Suprapubic skin (tissue), 4 donors: ENCODE data around the gene SMIM8. TPM values are rescaled to one million over a fixed set of nuclear protein-coding genes. Genes with fewer than 3 reads are reported as not detected.
"Not testable (repeated sequence)": the region's sequence is repeated elsewhere in the genome, so short reads cannot be mapped to it uniquely, and the experiment has no call there.

Experiments
- DNase-seq, 2 donors: peaks; one replicate each; pipeline ENCODE4 v3.0.0-alpha.2; 2019; ENCODE audit warnings: low spot score in 2 of 2
- H3K27ac ChIP-seq: fragments of 200-600 bp; sonication (generic); one replicate; pipeline ENCODE4 v1.5.1; 2019
- H3K27me3 ChIP-seq: fragments of 200-600 bp; sonication (generic); one replicate; pipeline ENCODE4 v1.5.1; 2019
- H3K36me3 ChIP-seq: fragments of 200-600 bp; sonication (generic); one replicate; pipeline ENCODE4 v1.5.1; 2019
- H3K4me1 ChIP-seq: fragments of 200-600 bp; sonication (generic); one replicate; pipeline ENCODE4 v1.5.1; 2019
- H3K4me3 ChIP-seq: fragments of 200-600 bp; sonication (generic); one replicate; pipeline ENCODE4 v1.5.1; 2019; ENCODE audit warnings: mild to moderate bottlenecking
- H3K9me3 ChIP-seq: fragments of 200-600 bp; sonication (generic); one replicate; pipeline ENCODE4 v1.5.1; 2019
- EP300 ChIP-seq: sonication (generic); formaldehyde crosslinking; IDR thresholded peaks from one replicate; pipeline ENCODE4 v1.6.1; 2017; ENCODE audit warnings: antibody characterized with exemption
- POLR2A ChIP-seq, 2 donors: fragments of 450-650 bp; IDR thresholded peaks; one replicate each; pipeline ENCODE4 v1.6.1; 2017; ENCODE audit warnings: antibody characterized with exemption in 2 of 2, mild to moderate bottlenecking in 2 of 2, moderate library complexity in 2 of 2
- POLR2AphosphoS5 ChIP-seq, 3 donors: sonication (generic); formaldehyde crosslinking; IDR thresholded peaks; one replicate each; pipeline ENCODE4 v1.6.1; 2017; ENCODE audit warnings: antibody characterized with exemption in 3 of 3
- WGBS: methylation state at CpG from one replicate; pipeline ENCODE4 v1.1.5; 2018; 5-methylcytosine and 5-hydroxymethylcytosine counted together
- total RNA-seq, 4 donors: library from RNA; depleted of rRNA; stranded (reverse); fragments of >200 nt; gene quantifications; one replicate each; pipeline ENCODE4 v1.1.0, GENCODE V29; 2016
- TF ChIP-seq, protein P1 (sequence below), 2 donors: fragments of 200-600 bp in 1 of 2; fragments of 450-650 bp in 1 of 2; sonication (generic) in 1 of 2; IDR thresholded peaks; one replicate each; pipeline ENCODE4 v1.5.1; 2016 to 2019; ENCODE audit warnings: antibody characterized with exemption in 2 of 2, mild to moderate bottlenecking in 1 of 2, moderate library complexity in 1 of 2

Gene SMIM8
- total RNA-seq, 4 donors from 2014 or later, result 5.2 to 23.3 (median 10.0) TPM

DNA sequence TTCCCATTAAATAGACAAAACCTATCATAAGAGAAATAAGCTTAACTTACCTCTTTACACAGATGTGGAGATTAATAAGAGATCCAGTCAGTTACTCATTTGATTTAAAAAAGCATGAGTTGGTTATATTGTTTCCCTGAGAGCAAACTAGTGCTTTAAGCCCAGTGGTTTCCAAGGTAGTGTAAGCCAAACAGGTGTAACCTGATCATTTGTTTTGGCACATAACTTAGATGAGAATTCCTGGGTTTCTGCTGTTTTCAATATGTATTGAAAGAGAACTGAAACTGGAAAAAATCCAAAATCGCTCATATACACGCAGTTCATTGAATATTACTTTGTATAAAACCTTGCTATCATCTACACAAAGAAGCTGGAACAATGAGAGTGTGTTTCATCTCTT, 30.5 kb upstream of the SMIM8 start:
- H3K4me1 ChIP-seq, result no peaks in the 10 kb centered on the region
- no peak for DNase-seq
- 63% methylated on average over 2 of the region's 2 CpGs for WGBS
- TF ChIP-seq, protein P1, sequence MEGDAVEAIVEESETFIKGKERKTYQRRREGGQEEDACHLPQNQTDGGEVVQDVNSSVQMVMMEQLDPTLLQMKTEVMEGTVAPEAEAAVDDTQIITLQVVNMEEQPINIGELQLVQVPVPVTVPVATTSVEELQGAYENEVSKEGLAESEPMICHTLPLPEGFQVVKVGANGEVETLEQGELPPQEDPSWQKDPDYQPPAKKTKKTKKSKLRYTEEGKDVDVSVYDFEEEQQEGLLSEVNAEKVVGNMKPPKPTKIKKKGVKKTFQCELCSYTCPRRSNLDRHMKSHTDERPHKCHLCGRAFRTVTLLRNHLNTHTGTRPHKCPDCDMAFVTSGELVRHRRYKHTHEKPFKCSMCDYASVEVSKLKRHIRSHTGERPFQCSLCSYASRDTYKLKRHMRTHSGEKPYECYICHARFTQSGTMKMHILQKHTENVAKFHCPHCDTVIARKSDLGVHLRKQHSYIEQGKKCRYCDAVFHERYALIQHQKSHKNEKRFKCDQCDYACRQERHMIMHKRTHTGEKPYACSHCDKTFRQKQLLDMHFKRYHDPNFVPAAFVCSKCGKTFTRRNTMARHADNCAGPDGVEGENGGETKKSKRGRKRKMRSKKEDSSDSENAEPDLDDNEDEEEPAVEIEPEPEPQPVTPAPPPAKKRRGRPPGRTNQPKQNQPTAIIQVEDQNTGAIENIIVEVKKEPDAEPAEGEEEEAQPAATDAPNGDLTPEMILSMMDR (IDR thresholded peaks at IDR 0.05), result no peak
- no peak for TF ChIP-seq EP300
- TF ChIP-seq POLR2AphosphoS5 (IDR thresholded peaks at IDR 0.05), result no peak
- no peak for TF ChIP-seq POLR2A (IDR thresholded peaks at IDR 0.05)
- no peak overlapping the region for H3K27ac ChIP-seq
- H3K36me3 ChIP-seq, result no peaks in the 10 kb centered on the region
- no peaks in the 10 kb centered on the region for H3K9me3 ChIP-seq
- H3K4me3 ChIP-seq, result no peak overlapping the region
- H3K27me3 ChIP-seq, result no peaks in the 10 kb centered on the region

DNA sequence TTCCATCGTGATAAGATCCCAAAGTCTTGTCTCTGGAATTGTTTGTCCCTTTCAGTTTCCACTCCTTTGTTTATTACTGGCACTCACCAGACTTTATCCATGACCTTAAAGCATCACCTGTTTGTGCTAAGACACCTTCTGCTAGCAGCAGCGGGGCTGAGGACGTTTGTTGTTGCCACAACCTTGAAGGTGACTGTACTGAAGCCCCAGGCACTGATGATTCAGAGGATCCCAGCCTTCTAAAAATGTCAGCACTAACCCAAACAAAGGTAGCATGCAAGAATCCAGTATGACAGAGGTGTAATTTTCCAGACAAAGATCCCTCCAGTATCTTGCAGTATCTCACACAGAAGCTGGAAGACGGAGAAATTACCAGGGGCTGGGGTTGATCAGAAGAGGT, 28.9 kb upstream of the SMIM8 start:
- H3K9me3 ChIP-seq, result no peaks in the 10 kb centered on the region
- no peak for DNase-seq
- H3K4me3 ChIP-seq, result no peak overlapping the region
- WGBS, result 70% methylated on average over 4 of the region's 4 CpGs
- H3K36me3 ChIP-seq, result no peaks in the 10 kb centered on the region
- no peak for TF ChIP-seq POLR2AphosphoS5 (IDR thresholded peaks at IDR 0.05)
- TF ChIP-seq POLR2A (IDR thresholded peaks at IDR 0.05), result no peak
- TF ChIP-seq, protein P1 (IDR thresholded peaks at IDR 0.05), result no peak
- no peak for TF ChIP-seq EP300
- no peak overlapping the region for H3K27ac ChIP-seq
- no peaks in the 10 kb centered on the region for H3K4me1 ChIP-seq
- no peaks in the 10 kb centered on the region for H3K27me3 ChIP-seq

DNA sequence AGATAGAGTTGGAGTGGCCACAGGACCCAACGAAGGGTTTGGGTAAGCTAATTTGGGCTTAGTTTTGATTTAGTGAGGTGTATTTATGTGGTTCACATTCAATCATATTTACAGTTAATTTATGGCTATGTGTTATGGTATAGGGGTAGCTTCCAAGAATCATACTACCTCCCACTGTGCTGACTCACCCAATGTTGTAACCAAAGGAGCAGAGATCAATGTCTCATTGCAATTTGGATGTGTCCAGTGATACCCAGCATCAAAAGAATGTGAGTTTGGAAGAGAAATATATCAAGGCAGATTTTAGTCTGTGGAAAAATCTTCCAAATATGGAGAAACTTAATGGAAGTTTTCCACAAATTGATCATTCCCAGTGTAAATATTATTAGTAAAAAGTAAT, 25.3 kb upstream of the SMIM8 start:
- H3K4me3 ChIP-seq, result no peak overlapping the region
- DNase-seq, result no peak
- no peaks in the 10 kb centered on the region for H3K36me3 ChIP-seq
- H3K27me3 ChIP-seq, result no peaks in the 10 kb centered on the region
- 82% methylated on average over 1 of the region's 1 CpG for WGBS
- H3K4me1 ChIP-seq, result no peaks in the 10 kb centered on the region
- H3K9me3 ChIP-seq, result no peaks in the 10 kb centered on the region
- H3K27ac ChIP-seq, result no peak overlapping the region
- TF ChIP-seq EP300, result no peak
- TF ChIP-seq POLR2AphosphoS5 (IDR thresholded peaks at IDR 0.05), result no peak
- TF ChIP-seq, protein P1 (IDR thresholded peaks at IDR 0.05), result no peak
- TF ChIP-seq POLR2A (IDR thresholded peaks at IDR 0.05), result no peak

DNA sequence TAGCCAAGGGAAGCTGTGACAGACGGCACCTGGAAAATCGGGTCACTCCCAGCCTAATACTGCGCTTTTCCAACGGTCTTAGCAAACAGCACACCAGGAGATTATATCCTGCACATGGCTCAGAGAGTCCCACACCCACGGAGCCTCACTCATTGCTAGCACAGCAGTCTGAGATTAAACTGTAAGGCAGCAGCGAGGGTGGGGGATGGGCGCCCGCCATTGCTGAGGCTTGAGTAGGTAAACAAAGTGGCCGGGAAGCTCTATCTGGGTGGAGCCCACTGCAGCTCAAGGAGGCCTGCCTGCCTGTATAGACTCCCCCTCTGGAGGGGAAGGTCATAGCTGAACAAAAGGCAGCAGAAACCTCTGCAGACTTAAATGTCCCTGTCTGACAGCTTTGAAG, 21.1 kb upstream of the SMIM8 start:
- WGBS, result 86% methylated on average over 9 of the region's 9 CpGs
- H3K9me3 ChIP-seq, H3K27ac ChIP-seq, DNase-seq, H3K27me3 ChIP-seq, H3K4me1 ChIP-seq, H3K4me3 ChIP-seq, H3K36me3 ChIP-seq: not testable (repeated sequence)

DNA sequence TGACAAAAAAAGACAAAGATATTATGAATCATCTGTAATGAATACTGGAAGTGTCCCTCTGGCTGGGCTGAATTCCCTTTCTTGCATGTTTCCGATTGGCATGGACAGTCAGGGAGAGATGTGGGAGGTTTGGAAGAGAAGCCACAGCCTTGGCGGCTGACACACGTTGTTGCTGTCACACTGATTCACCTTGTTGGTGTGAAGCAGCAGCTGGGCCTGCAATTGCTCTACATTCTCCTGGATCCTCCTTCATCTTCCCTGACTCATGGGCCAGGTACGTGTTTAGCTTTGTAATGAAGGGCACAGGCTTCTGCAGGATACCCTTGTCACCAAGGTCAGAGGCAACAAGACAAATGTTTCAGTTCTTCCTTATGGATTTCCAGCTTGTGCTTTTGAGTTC, 13.4 kb upstream of the SMIM8 start:
- H3K4me3 ChIP-seq, result no peak overlapping the region
- H3K36me3 ChIP-seq, result no peaks in the 10 kb centered on the region
- H3K27me3 ChIP-seq, result no peaks in the 10 kb centered on the region
- TF ChIP-seq, protein P1 (IDR thresholded peaks at IDR 0.05), result no peak
- TF ChIP-seq POLR2A (IDR thresholded peaks at IDR 0.05) (no peak), POLR2AphosphoS5 (IDR thresholded peaks at IDR 0.05) (no peak), EP300 (no peak)
- WGBS, result 77% methylated on average over 4 of the region's 4 CpGs
- no peak for DNase-seq
- H3K4me1 ChIP-seq, result no peaks in the 10 kb centered on the region
- no peaks in the 10 kb centered on the region for H3K9me3 ChIP-seq
- H3K27ac ChIP-seq, result no peak overlapping the region

DNA sequence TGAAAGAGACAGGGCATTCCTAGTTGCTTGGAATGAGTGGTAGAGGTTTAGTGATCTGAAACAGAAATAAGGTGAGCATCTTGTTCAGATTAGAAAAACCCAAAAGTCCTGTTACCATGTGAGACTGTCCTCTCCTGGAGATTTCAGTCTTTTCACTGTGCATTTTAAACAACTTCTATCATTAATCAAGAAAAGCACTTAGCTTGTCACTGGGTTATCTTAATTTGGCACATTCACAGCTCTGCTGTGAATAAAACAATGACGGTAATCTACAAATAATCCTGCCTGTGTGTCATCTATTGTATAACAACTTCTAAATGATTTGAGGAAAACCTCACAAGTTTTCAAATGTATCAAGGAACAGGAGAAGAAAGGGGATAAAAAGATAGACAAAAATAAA, 9.5 kb upstream of the SMIM8 start:
- no peak overlapping the region for H3K4me3 ChIP-seq
- H3K27ac ChIP-seq, result no peak overlapping the region
- H3K9me3 ChIP-seq, result no peaks in the 10 kb centered on the region
- no peak for DNase-seq
- no peaks in the 10 kb centered on the region for H3K27me3 ChIP-seq
- 0% methylated on average over 1 of the region's 1 CpG for WGBS
- no peak for TF ChIP-seq POLR2AphosphoS5 (IDR thresholded peaks at IDR 0.05)
- TF ChIP-seq, protein P1 (IDR thresholded peaks at IDR 0.05), result no peak
- TF ChIP-seq POLR2A (IDR thresholded peaks at IDR 0.05), result no peak
- TF ChIP-seq EP300, result no peak
- H3K36me3 ChIP-seq, result no peaks in the 10 kb centered on the region
- no peaks in the 10 kb centered on the region for H3K4me1 ChIP-seq
